HG03175 (cell line): ENCODE results near the gene ARSA.
"Not testable (repeated sequence)": the region's sequence is repeated elsewhere in the genome, so short reads cannot be mapped to it uniquely, and the experiment has no call there.

Experiments used
- ATAC-seq: cut with Tn5 transposase; IDR thresholded peaks from one replicate; pipeline ENCODE4 v1.9.1; 2021; ENCODE audit warnings: mild to moderate bottlenecking, moderate library complexity; ENCODE audit not compliant: unreplicated experiment

Gene ARSA

DNA sequence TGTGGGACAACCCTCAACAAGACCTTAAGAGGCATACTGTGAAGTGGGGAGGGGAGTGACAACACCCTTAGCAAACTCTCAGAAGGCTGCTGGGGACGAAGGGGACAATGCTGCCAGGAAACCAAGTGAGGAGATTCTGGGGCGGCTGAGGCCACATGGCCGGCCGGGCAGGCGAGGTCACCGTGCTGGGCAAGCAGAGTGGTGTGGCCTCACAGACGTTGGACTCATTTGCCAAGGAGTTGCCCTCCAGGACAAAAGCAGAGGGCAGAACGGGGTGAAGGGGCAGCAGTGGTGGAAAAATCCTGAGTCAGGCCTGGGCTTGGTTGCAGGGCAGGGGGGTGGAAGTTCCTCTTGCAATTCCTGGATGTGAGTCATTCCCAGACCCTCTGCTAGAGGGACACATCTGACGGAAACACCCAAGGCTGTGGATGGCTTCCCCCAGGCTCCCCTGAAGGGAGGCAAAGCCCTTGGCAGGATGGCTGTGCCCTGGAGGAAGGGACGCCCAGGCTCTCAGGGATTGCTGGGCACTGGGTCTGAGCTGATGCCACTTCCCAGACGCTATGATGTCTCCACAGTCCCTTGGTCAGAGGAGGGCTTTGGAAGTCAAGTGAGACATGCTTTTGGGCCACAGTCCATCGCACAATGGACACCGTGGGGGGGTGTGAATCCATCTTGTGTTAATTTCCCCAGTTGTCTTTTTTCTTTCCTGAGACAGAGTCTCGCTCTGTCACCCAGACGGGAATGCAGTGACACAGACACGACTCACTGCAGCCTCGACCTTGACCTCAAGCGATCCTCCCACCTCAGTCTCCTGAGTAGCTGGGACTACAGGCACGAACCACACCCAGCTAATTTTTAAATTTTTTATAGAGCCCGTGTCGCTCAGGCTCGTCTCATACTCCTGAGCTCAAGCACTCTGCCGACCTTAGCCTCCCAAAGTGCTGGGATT is 28.4 kb upstream of the ARSA start:
- ATAC-seq: no peak

- ATAC-seq: not testable (repeated sequence)
Observed at GRCh38 chr22:50654664-50655063, 26.7 kb upstream of the ARSA start.

GRCh38 chr22:50653256-50653655 is 25.3 kb upstream of the ARSA start:
- no peak for ATAC-seq

DNA sequence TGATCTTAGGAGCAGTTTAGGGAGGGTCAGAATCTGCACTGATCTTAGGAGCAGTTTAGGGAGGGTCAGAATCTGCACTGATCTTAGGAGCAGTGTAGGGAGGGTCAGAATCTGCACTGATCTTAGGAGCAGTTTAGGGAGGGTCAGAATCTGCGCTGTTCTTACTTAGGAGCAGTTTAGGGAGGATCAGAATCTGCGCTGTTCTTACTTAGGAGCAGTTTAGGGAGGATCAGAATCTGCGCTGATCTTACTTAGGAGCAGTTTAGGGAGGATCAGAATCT is 15.8 kb upstream of the ARSA start:
- not testable (repeated sequence) for ATAC-seq

- not testable (repeated sequence) for ATAC-seq
Observed at GRCh38 chr22:50643021-50643820, 15.3 kb upstream of the ARSA start.

- ATAC-seq: no peak
Observed at GRCh38 chr22:50641696-50642607, 14.0 kb upstream of the ARSA start.

- ATAC-seq: no peak
Observed at GRCh38 chr22:50640857-50641647, 13.1 kb upstream of the ARSA start.

- ATAC-seq: not testable (repeated sequence)
Observed at GRCh38 chr22:50640296-50640695, 12.3 kb upstream of the ARSA start.

- ATAC-seq: no peak
Observed at GRCh38 chr22:50635591-50635990, 7.6 kb upstream of the ARSA start.

GRCh38 chr22:50633771-50634170 is 5.8 kb upstream of the ARSA start:
- no peak for ATAC-seq

GRCh38 chr22:50633086-50633485 is 5.1 kb upstream of the ARSA start:
- ATAC-seq: no peak

DNA sequence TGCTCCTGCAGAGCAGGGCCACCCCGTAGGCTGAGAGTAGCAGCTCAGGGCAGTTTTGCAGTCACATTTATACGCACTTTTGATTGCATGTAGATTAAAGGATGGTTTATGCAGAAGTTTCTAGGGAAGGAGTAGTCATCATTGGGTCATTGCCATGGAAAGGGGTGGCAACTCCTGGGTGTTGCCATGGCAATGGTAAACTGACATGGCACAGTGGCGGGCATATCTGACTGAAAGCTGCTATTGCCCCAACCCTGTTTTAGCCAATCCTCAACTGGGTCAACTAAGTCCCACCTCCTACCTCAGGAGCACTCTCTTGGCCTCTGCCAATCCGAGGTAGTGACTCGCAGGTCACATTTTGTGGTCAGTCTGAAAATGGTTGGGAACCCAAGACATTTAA is 2.4 kb upstream of the ARSA start:
- ATAC-seq: no peak

- no peak for ATAC-seq
Observed at GRCh38 chr22:50628543-50629134, 687 bp upstream of the ARSA start.

- ATAC-seq: no peak
Observed at GRCh38 chr22:50626850-50627641, 906 bp downstream of the ARSA start.

- no peak for ATAC-seq
Observed at GRCh38 chr22:50626314-50626849, 1.6 kb downstream of the ARSA start.

DNA sequence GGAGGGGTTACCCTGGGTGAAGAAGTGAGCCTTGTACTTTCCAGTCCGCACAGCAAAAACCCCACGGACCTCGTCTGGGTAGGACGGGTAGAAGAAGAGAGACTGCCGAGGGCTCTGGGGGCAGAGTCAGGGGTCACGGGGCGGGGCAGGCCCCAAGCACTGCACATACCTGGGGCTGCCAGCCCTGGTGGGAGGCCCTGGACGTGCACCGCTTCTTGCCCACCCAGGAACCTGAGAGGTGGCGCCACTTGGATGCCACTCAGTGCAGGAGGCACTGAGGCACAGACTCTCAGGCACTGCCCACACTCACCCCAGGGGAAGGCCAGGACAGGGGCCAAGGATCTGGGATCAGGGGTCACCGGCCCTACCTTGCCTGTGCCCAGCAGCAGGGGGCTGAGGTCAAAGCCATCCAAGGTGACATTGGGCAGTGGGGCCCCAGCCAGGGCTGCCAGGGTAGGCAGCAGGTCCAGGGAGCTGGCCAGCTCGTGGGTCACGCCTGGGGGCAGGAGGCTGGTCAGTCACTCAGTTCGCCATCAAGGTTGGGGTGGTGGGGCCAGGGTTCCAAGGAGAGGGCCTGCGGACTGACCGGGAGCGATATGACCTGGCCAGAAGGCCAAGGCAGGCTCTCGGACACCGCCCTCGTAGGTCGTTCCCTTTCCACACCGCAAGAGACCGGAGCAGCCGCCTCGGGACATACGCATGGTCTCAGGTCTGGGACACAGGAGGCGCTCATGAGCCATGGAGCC is 2.2 kb downstream of the ARSA start:
- ATAC-seq: no peak

GRCh38 chr22:50625131-50625567 is 2.8 kb downstream of the ARSA start:
- ATAC-seq: no peak
